ENCODE measurements around the gene ABHD18. TPM values are rescaled to one million over a fixed set of nuclear protein-coding genes. Genes with fewer than 3 reads are reported as not detected.
"Not testable (repeated sequence)": the region's sequence is repeated elsewhere in the genome, so short reads cannot be mapped to it uniquely, and the experiment has no call there.

The ABHD18 gene
- polyA plus RNA-seq (ENCODE audit: insufficient read length) = 18.2 TPM

DNA sequence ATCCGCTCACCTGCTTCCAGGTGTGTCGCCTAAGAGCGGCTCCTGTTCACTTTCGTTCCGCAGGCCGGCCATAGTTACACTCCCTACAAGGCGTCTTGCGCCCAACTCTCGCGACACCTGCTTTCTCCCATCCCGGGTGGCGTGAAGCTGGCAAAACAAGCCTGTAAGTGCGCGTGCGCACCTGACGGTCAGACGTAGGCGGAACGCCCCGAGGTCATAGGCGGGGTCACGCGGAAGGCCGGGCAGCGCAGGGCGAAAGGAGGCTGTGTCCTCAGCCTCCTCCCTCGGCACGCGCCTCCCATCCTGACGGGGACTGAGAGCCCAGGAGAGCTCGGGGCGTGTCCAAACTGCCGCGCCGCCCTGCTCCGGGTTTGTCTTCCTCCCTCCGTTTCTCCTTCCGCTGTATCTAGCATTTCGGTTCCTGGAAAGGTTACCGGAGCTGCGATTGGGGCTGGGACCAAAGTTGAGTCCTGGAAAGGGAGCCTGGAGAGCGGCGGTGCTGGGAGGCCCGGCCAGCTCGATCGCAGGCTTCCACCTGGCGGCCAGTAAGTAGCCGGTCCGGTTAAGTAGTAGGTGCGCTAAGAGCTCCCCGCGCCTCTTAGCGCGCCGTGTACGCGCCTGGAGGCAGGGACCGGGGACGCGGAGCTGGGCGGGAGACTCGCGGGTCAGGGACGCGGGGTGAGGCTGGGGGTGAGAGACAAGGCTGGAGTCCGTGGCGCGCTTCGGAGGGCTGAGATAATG is at the start of gene ABHD18, which contains the start of gene MFSD8:
Gene ABHD18, plus strand, starts transcription at position 345 of the 741 bp plus-strand sequence. CDS start 17,550 bp downstream, outside the sequence.
Gene MFSD8, minus strand, starts transcription at position 112 of the 741 bp plus-strand sequence. Its CDS starts 40 bp downstream, at position 72.
- peak; percentile 96 for DNase-seq (ENCODE audit: low read depth)

DNA sequence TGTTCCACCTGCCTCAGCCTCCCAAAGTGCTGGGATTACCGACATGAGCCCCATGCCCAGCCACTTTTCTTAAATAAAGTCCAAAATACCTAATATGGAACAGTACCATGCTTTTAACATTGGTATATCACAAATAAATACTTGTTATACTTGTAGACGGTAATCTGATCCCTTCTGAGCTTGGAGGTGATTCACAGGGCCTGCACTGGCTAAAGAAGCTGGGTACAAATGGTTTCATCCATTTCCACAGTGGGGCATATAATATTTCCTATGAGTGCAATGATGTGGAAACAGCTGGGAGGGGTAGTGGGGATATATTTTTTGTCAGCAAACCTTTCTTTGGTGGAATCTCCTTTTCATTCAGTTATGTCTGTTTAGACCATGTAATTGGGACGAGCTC is 48.7 kb upstream of the ABHD18 start:
- DNase-seq (ENCODE audit: low read depth) = no peak

DNA sequence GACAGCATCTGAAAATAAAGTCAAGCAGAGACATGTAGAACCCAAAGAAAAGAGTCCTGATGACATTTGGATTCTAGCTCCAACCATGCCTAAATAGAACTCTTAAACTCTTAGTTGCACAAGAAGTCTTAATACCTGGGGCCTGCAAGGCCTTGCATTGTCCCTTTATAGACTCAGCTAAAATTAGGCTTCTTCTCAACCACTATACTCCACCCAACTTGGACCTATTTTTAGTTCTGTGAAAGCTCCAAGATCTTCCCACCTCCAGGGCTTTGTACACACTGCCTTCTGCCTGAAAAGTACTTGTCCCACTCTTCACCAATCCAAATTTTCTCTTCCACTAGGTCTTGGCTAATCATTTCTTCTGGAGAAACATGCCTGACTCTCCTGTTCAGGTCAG is 48.1 kb upstream of the ABHD18 start:
- no peak for DNase-seq (ENCODE audit: low read depth)

DNA sequence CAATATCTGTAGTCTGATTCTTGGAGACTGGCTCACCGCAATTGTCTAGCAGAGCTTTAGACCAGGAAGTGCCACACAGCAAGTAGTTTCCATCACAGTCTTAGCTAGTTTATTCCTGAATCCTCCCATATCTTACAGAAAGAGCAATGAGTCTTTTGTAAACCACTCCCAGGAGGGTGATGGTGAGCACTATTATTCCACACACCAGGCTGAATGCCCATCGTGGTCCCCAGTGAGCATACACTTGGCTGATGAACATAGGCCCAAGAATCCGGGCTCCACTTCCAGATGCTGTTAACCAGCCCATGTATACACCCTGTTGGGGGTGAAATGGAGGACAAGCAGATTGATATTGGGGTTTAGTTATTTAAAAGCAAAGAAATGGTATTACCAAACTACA is 44.7 kb upstream of the ABHD18 start:
- DNase-seq (ENCODE audit: low read depth) = no peak

DNA sequence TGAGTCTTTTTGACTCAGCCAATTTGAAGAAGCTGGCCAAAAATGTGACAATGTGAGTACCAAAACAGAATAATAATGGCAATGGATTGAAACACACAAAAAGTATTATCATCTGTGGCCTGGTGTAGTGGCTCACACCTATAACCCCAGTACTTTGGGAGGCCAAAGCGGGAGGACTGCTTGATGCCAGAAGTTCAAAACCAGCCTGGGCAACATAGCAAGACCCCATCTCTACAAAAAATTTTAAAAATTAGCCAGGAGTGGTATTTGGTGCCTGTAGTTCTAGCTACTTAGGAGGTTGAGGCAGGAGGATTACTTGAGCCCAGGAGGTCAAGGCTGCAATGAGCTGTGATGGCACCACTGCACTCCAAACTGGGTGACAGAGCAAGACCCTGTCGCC is 43.0 kb upstream of the ABHD18 start:
- no peak for DNase-seq (ENCODE audit: low read depth)

DNA sequence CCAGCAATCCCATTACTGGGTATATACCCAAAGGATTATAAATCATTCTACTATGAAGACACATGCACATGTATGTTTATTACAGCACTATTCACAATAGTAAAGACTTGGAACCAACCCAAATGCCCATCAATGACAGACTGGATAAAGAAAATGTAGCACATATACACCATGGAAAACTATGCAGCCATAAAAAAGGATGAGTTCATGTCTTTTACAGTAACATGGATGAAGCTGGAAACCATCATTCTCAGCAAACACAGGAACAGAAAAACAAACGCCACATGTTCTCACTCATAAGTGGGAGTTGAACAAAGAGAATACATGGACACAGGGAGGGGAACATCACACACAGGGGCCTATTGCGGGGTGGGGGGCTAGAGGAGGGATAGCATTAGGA is 39.5 kb upstream of the ABHD18 start:
- DNase-seq (ENCODE audit: low read depth) = not testable (repeated sequence)

DNA sequence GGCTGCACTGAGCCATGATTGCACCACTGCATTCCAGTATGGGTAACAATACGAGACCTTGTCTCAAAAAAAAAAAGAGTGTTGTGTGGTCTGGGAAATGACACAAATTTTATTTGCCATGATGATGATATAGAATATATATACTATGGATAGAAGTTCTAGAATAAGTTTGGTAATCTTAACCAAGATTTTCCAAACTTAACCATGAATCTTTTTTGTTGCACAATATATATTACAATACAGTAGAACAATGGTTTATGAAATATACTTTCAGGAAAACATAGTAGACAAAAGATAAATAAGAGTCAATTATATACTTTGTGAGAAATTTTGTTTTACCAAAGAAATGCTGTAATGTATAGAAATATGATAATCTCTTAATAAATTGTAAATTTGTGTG is 35.0 kb upstream of the ABHD18 start:
- DNase-seq (ENCODE audit: low read depth) = no peak

DNA sequence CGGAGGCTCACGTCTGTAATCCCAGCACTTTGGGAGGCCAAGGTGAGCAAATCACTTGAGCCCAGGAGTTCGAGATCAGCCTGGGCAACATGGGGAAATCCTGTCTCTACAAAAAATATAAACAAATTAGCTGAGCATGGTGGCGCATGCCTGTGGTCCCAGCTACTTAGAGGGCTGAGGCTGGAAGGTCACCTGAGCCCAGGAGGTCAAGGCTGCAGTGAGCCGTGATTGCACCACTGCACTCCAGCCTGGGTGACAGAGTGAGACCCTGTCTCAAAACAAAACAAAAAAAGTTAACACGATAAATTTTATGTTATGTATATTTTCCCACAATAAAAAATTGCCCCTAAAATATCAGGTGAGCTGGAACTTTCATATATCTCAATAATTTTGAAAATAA is 33.4 kb upstream of the ABHD18 start:
- DNase-seq (ENCODE audit: low read depth) = not testable (repeated sequence)

DNA sequence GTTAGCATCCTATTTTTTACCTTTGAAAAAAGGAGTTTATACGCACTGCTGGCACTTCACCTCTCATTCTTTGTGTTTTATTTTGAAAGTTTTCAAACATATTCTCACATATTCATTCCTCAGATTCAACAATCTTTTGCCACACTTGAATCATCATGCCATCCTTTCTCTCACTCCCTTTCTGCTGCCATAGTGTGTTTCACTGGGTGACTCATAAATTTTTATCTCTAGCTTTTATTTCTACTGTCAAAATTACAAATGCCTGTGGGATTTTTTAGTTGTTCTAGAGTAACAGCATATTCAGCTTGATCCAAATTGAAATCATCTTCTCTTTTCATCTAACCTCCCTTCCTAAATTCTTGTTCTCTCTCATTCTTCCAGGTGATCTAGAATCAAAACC is 28.2 kb upstream of the ABHD18 start:
- DNase-seq (ENCODE audit: low read depth) = no peak

DNA sequence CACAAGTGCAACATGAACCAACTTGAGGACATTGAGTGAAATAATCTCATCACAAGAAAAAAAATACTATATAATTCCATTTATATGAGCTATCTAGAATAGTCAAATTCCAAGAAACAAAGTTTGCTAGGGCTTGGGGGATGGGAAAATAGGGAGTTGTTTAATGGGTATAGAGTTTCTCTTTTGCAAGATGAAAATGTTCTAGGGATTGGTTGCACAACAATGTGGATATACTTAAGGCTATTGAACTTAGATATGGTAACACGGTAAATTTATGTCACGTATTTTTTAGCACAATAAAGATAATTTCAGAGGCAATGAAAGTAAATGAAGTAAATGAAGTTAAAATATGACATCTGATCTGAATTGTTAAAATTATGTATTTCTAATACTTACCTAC is 8.1 kb upstream of the ABHD18 start:
- no peak for DNase-seq (ENCODE audit: low read depth)

DNA sequence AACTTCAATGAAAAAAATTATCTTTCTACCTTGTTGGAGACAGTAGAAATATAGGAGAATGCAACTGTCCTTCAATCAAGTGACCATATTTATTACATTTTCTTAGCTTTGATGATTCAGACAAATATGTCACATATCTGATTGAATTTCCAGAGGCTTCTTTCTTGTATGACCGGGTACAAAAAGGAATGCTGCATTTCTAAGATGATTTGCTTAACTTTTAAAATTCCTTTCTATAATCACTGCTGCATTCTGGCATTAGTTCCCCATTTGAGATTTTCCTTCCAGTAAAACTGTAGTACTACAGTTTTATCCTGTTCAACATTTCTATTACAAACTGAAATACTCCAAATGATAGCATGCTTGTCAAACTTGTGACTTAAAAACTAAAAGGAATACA is 5.4 kb upstream of the ABHD18 start:
- no peak for DNase-seq (ENCODE audit: low read depth)

DNA sequence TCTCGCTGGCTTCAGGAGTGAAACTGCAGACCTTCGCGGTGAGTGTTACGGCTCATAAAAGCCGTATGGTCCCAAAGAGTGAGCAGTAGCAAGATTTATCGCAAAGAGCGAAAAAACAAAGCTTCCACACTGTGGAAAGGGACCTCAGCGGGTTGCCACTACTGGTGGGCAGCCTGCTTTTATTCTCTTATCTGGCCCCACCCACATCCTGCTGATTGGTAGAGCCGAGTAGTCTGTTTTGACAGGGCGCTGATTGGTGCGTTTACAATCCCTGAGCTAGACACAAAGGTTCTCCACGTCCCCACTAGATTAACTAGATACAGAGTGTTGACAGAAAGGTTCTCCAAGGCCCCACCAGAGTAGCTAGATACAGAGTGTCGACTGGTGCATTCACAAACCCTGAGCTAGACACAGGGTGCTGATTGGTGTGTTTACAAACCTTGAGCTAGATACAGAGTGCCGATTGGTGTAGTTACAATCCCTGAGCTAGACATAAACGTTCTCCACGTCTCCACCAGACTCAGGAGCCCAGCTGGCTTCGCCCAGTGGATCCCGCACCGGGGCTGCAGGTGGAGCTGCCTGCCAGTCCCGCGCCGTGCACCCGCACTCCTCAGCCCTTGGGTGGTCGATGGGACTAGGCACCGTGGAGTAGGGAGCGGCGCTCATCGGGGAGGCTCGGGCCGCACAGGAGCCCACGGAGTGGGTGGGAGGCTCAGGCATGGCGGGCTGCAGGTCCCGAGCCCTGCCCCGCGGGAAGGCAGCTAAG is 1.4 kb upstream of the ABHD18 start:
- DNase-seq (ENCODE audit: low read depth) = not testable (repeated sequence)

DNA sequence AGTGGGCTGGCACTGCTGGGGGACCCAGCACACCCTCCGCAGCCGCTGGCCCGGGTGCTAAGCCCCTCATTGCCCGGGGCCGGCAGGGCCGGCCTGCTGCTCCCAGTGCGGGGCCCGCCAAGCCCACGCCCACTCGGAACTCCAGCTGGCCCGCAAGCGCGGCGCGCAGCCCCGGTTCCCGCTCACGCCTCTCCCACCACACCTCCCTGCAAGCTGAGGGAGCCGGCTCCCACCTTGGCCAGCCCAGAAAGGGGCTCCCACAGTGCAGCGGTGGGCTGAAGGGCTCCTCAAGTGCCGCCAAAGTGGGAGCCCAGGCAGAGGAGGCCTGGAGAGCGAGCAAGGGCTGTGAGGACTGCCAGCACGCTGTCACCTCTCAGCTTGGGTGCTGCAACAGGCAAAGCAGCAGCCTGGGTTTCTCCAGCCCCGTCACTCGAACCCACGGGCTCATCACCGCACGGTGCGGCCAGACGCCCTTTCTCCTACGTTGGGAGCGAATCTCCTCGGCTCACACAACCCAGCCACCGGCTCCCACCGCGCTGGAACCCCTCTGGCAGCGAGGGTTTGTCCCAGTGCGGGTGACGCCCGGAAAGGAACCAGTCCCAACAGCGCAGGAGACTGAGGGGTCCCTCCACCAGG is 662 bp upstream of the ABHD18 start:
- DNase-seq (ENCODE audit: low read depth) = not testable (repeated sequence)

DNA sequence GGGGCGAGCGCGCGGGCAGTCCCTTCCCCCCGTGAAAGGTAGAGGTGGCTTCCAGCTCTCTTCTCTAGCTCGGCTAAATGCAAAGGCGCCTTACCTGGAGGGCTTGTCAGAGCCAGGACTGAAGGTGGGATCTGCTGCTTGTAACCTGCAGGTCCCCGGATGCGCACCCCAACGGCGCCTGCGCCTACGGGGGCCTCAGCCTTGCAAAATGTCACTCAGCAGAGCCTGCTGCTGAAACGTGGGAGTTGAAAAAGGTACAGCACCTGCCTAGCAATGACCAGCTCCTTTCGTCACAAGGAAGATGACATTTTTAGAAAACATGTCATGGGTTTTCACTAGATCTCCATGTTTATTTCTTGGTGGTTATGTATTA is 583 bp downstream of the ABHD18 start:
- DNase-seq (ENCODE audit: low read depth) = no peak

DNA sequence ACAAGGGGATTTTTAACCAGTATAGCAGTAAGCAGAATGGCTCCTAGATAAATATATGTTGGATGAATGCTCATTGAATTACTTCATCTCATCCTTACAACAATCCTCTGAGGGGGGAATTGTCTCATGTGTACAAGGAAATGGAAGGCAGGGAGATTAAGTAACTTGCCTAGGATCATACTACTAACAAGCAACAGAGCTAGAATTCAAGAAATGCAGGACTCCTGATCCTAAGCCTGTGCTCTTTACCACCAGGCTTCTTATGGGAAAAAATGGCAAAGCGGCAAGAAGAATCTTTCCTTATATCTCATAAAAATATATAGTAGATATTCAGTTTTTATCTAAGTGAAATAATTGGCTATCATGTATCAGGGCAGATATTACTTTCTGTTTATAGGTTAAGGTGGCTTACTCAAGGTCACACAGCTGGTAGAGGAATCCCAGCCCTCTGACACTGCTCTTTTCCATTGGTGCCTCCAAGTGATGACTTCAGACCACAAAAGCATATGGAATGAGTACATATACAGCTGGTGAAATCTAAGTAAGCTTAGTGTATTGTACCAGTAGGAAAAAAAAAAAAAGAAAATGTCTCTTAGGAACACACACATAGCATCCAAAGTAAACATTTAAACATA is 2.1 kb downstream of the ABHD18 start:
- DNase-seq (ENCODE audit: low read depth) = no peak

DNA sequence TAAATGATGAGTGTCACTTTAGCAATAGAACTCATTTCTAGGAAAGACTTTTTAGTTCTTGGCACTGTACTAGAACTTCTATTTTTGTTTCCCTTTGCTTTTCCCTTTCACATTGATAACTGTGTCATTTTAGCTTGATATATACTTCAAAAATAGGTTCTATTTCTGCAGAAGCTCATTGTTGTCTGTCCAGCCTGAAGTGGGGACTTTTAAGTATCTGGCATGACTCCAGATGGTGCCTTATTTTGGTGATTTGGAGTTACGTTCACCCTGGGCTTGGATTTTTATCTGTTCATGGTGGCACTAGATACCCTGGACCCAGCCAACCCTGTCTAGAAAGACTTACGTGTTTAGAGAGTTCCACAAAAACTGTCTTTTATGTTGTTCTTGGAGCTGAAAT is 3.4 kb downstream of the ABHD18 start:
- DNase-seq (ENCODE audit: low read depth) = no peak

DNA sequence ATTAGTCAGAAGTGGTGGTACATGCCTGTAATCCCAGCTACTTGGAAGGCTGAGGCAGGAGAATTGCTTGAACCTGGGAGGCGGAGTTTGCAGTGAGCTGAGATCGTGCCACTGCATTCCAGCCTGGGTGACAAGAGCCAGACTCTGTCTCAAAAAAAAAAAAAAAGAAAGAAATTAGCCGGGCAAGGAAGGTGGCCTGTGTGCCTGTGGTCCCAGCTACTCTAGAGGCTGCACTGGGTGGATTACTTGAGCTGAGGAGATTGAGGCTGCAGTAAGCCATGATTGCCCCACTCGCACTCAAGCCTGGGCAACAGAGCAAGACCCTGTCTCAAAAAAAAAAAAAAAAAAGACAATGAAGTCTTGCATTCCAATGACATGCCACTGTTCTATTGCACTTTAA is 5.7 kb downstream of the ABHD18 start:
- DNase-seq (ENCODE audit: low read depth) = not testable (repeated sequence)

DNA sequence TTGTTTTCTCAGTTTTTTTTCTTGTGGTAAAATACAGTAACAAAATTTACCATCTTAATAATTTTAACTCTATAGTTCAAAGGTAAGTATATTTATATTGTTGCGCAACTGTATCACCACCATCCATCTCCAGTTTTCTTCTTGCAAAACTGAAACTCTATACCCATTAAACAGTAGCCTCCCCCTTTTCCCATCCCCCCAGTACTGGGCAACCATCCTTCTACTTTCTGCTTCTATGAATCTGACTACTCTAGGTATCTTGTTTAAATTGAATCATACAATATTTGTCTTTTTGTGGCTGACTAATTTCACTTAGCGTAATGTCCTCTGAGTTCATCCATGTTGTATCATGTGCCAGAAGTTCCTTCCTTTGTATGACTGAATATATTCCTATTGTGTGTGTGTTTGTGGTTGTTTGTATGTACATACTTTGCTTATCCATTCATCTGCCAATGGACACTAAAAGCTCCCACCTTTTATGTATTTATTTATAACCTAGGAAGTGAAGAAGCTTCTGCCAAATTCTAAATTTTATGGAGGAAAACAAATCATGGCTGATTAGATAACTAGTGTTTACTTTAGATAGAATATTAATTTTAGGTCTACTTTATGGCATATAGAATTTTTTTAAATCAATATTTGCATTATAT is 10.0 kb downstream of the ABHD18 start:
- DNase-seq (ENCODE audit: low read depth) = no peak

DNA sequence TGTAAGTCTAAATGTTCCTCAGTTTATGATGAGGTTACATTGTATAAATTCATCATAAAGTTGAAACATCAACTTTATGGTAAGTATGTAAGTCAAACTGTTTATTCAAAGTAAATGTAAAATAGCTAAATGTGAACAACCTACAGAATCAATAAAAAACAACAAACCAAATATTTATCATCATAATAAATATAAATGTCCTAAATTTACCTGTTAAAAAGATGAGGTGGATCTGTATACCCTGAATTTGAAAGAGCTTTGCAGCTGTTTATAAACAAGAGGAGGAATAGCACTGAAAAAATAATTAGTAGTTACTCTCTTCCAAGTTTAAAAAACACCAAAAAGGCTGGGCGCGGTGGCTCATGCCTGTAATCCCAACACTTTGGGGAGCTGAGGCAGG is 13.7 kb downstream of the ABHD18 start:
- DNase-seq (ENCODE audit: low read depth) = no peak

DNA sequence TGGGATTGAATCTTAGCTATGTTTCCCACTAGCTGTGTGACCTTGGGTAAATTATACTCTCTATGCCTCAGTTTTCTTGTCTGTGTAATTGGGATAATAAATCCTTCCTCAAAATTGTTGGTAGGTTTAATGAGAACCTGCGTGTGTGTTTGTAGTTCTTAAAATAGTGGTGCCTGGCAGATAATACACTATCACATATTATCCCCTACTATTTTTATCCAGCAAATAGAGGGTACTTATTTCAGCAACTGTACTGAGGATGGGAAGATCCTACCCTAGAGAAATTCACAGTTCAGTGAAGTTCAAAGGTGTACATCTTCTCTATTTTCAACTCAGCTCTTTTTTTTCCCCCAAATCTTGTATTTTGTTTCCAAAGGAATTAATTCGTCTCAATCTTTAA is 17.2 kb downstream of the ABHD18 start:
- DNase-seq (ENCODE audit: low read depth) = no peak

DNA sequence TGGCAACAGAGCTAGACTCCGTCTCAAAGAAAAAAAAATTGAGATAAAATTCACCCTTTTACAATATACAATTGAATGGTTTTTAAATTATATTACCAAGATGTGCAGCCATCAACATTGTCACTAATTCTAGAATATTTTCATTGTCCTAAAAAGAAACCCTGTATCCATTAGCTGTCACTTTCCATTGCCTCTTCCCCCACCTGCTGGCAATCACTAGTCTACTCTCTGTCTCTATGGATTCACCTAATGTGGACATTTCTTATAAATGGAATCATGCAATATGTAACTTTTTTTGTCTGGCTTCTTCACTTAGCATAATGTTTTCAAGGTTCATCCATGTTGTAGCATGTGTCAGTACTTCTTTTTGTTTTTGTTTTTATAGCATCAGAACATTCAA is 20.8 kb downstream of the ABHD18 start:
- DNase-seq (ENCODE audit: low read depth) = no peak

DNA sequence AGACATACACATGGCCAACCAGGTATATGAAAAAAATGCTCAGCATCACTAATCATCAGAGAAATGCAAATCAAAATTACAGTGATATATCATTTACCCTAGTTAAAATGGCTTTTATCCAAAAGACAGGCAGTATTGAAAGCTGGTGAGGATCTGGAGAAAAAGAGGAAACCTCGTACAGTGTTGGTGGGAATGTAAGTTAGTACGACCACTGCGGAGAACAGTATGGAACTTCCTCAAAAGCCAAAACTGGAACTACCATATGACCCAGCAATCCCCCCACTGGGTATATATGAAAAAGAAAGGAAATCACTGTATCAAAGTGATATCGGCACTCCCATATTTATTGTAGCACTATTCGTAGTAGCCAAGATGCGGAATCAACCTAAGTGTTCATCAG is 23.4 kb downstream of the ABHD18 start:
- no peak for DNase-seq (ENCODE audit: low read depth)
